Mesenchymal stem cell (in vitro differentiated cells and primary cell): ENCODE measurements around the gene PPP1R7.

ENCODE experiments used
- DNase-seq: peaks from one replicate; pipeline ENCODE4 v3.0.0-alpha.2; 2013
- H2AFZ ChIP-seq: one replicate; pipeline ENCODE4 v1.6.1; 2013; ENCODE audit warnings: low read depth, mild to moderate bottlenecking, control low read depth, inconsistent platforms, low read length, moderate library complexity
- H2AK5ac ChIP-seq: 2 replicates; pipeline ENCODE4 v1.6.1; 2013; ENCODE audit warnings: low read length, moderate library complexity, mild to moderate bottlenecking, inconsistent platforms; ENCODE audit not compliant: severe bottlenecking
- H2BK120ac ChIP-seq: one replicate; pipeline ENCODE4 v1.6.1; 2013; ENCODE audit warnings: low read depth, mild to moderate bottlenecking, inconsistent platforms, low read length, moderate library complexity
- H2BK12ac ChIP-seq, 2 experiments: one replicate each; pipeline ENCODE4 v1.6.1; 2013; ENCODE audit warnings: inconsistent platforms in 2 of 2, low read length in 2 of 2, mild to moderate bottlenecking in 2 of 2, moderate library complexity in 2 of 2, control low read depth in 1 of 2
- H2BK15ac ChIP-seq: one replicate; pipeline ENCODE4 v1.6.1; 2013; ENCODE audit warnings: mild to moderate bottlenecking, low read depth, inconsistent platforms; ENCODE audit not compliant: poor library complexity, severe bottlenecking
- H2BK5ac ChIP-seq: 2 replicates; pipeline ENCODE4 v1.6.1; 2013; ENCODE audit warnings: low read depth, mild to moderate bottlenecking, low read length, control low read depth, inconsistent platforms; ENCODE audit not compliant: poor library complexity, severe bottlenecking
- H3K14ac ChIP-seq, 2 experiments: one replicate each; pipeline ENCODE4 v1.6.1; 2013; ENCODE audit warnings: inconsistent platforms in 2 of 2, low read length in 2 of 2, control low read depth in 1 of 2, mild to moderate bottlenecking in 1 of 2, moderate library complexity in 1 of 2
- H3K18ac ChIP-seq, 2 experiments: one replicate each; pipeline ENCODE4 v1.6.1; 2013; ENCODE audit warnings: inconsistent platforms in 2 of 2, low read length in 2 of 2, control low read depth in 1 of 2, low read depth in 1 of 2, mild to moderate bottlenecking in 1 of 2
- H3K23ac ChIP-seq, 2 experiments: one replicate each; pipeline ENCODE4 v1.6.1; 2013; ENCODE audit warnings: inconsistent platforms in 2 of 2, low read length in 2 of 2, mild to moderate bottlenecking in 2 of 2, moderate library complexity in 2 of 2, control low read depth in 1 of 2
- H3K27ac ChIP-seq: 2 replicates; pipeline ENCODE4 v1.5.1; 2013; ENCODE audit warnings: mild to moderate bottlenecking, moderate library complexity, low read length, control low read depth, inconsistent platforms; ENCODE audit not compliant: poor library complexity, severe bottlenecking
- H3K27me3 ChIP-seq, 2 experiments: 2 replicates each; pipeline versions ENCODE4 v1.6.1 to v1.7.0; 2013; ENCODE audit warnings: low read length in 2 of 2, mild to moderate bottlenecking in 2 of 2, moderate library complexity in 2 of 2, control low read depth in 1 of 2, inconsistent platforms in 1 of 2; ENCODE audit not compliant: control insufficient read depth in 1 of 2, insufficient read depth in 1 of 2
- H3K36me3 ChIP-seq, 2 experiments: 2 replicates each; pipeline versions ENCODE4 v1.6.1 to v1.7.0; 2013; ENCODE audit warnings: low read length in 2 of 2, control low read depth in 1 of 2, inconsistent platforms in 1 of 2, low read depth in 1 of 2, mild to moderate bottlenecking in 1 of 2; ENCODE audit not compliant: insufficient read depth in 2 of 2, control insufficient read depth in 1 of 2
- H3K4ac ChIP-seq, 2 experiments: one replicate each; pipeline ENCODE4 v1.6.1; 2013; ENCODE audit warnings: inconsistent platforms in 2 of 2, low read length in 2 of 2, mild to moderate bottlenecking in 2 of 2, moderate library complexity in 2 of 2, control low read depth in 1 of 2, low read depth in 1 of 2
- H3K4me1 ChIP-seq: 2 replicates; pipeline ENCODE4 v1.6.1; 2013; ENCODE audit warnings: low read depth, low read length, control low read depth; ENCODE audit not compliant: control insufficient read depth, insufficient read depth
- H3K4me2 ChIP-seq: 2 replicates; pipeline ENCODE4 v1.6.1; 2013; ENCODE audit warnings: low read length, mild to moderate bottlenecking, inconsistent platforms; ENCODE audit not compliant: poor library complexity, severe bottlenecking
- H3K4me3 ChIP-seq, 2 experiments: 2 replicates each; pipeline versions ENCODE4 v1.5.1 to v1.7.0; 2013; ENCODE audit warnings: low read length in 2 of 2, mild to moderate bottlenecking in 2 of 2, control low read depth in 1 of 2, low read depth in 1 of 2; ENCODE audit not compliant: insufficient read depth in 1 of 2
- H3K79me1 ChIP-seq: replicated peaks from 2 replicates; pipeline ENCODE4 v1.6.1; 2013; ENCODE audit warnings: mild to moderate bottlenecking, control low read depth, low read length, inconsistent platforms; ENCODE audit not compliant: poor library complexity, severe bottlenecking
- H3K9ac ChIP-seq: 2 replicates; pipeline ENCODE4 v1.7.0; 2013; ENCODE audit warnings: mild to moderate bottlenecking, low read length, moderate library complexity
- H3K9me3 ChIP-seq: 2 replicates; pipeline ENCODE4 v1.7.0; 2013; ENCODE audit warnings: mild to moderate bottlenecking, low read length; ENCODE audit not compliant: control insufficient read depth
- H4K8ac ChIP-seq: one replicate; pipeline ENCODE4 v1.6.1; 2013; ENCODE audit warnings: inconsistent platforms, mild to moderate bottlenecking, low read length, moderate library complexity
- H4K91ac ChIP-seq: one replicate; pipeline ENCODE4 v1.6.1; 2013; ENCODE audit warnings: mild to moderate bottlenecking, low read length, inconsistent platforms
- WGBS: methylation state at CpG from one replicate; pipeline ENCODE4 v1.1.7; 2013; ENCODE audit warnings: mixed read lengths; 5-methylcytosine and 5-hydroxymethylcytosine counted together

Gene PPP1R7

DNA sequence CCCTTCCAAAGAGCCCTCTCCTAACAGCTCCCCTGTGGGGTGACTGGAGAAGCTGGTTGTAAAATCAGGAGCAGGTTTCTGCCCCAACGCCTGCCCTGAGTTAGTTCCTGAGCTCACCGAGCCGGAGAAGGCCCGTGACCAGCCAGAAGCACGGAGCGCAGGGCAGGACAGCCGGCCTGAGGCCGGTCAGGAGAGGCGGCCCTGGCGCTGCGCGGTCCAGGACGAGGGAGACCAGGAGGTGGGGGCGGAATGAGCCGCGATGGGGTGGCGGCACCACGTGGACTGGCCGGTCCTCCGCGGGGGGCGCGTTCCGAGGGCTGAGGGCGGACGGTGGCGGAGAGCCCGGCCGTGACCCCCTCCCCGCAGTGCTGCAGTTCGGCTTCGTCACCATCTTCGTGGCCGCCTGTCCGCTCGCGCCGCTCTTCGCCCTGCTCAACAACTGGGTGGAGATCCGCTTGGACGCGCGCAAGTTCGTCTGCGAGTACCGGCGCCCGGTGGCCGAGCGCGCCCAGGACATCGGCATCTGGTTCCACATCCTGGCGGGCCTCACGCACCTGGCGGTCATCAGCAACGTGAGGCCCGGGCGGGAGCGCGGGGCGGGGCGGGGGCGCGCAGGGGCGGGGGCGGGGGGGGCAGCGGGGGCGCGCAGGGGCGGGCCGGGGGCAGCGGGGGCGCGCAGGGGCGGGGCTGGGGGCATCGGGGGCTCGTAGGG, 67.2 kb downstream of the PPP1R7 start:
- peak overlapping the region; percentile 82 for H4K91ac ChIP-seq
- WGBS, result 3% methylated on average over 25 of the region's 77 CpGs
- H3K27me3 ChIP-seq, result peaks cover 5 to 41% of the 10 kb centered on the region in 2 experiments
- H2BK5ac ChIP-seq, result peak overlapping the region; percentile 32
- no peak overlapping the region for H3K14ac ChIP-seq
- peak overlapping the region; percentile 63 to 76 for H3K4me3 ChIP-seq
- H2AK5ac ChIP-seq, result no peak overlapping the region
- DNase-seq, result peak; percentile 86
- H3K79me1 ChIP-seq, result no peaks in the 10 kb centered on the region
- peak overlapping the region; percentile 67 to 86 for H3K18ac ChIP-seq
- H3K4me1 ChIP-seq, result peaks cover 7% of the 10 kb centered on the region
- peak overlapping the region; percentile 29 for H2BK15ac ChIP-seq
- H3K27ac ChIP-seq, result peak overlapping the region; percentile 68
- H2BK120ac ChIP-seq, result peak overlapping the region; percentile 50
- H4K8ac ChIP-seq, result peak overlapping the region; percentile 90
- peak overlapping the region in 1 of 2 experiments; percentile 24 for H3K4ac ChIP-seq
- peak overlapping the region in 1 of 2 experiments; percentile 84 for H3K23ac ChIP-seq
- H2BK12ac ChIP-seq, result peak overlapping the region; percentile 12 to 42
- peak overlapping the region; percentile 91 for H3K4me2 ChIP-seq
- no peaks in the 10 kb centered on the region for H3K9me3 ChIP-seq
- H2AFZ ChIP-seq, result peak overlapping the region; percentile 79
- peak overlapping the region; percentile 59 for H3K9ac ChIP-seq
- no peaks in the 10 kb centered on the region for H3K36me3 ChIP-seq

DNA sequence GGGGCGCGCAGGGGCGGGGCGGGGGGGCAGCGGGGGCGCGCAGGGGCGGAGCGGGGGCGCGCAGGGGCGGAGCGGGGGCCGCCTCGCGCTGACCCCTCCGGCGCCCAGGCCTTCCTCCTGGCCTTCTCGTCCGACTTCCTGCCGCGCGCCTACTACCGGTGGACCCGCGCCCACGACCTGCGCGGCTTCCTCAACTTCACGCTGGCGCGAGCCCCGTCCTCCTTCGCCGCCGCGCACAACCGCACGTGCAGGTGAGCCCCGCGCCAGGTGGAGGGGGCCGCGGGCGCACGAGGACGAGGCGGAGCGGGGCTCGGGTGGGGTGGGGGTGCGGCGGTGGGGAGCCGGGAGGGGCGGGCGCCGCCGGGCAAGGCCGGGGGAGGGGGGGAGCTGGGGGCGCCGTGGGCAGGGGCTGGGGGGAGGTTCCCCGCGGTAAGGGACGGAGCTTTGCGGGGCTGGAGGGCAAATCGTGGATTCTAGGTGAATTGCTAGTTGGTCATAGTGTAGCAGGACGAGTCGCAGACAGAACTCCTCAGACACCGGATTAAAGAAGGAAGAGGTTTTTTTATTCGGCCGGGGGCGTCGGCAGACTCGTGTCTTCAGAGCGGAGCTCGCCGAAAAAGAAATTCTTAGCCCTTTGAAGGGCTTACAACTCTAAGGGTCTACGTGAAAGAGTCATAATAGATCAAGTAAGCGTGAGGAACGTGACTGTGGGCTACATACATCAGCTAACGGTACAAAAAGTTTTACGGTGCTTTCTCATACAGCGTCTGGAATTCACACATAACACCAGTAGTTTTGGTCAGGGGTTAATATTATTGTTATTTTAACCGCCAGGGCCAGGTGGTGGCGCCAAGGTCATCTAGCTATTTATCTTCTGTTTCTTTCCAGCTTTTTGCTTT, 68.1 kb downstream of the PPP1R7 start:
- peak overlapping the region in 1 of 2 experiments; percentile 59 for H3K4ac ChIP-seq
- H2BK120ac ChIP-seq, result peak overlapping the region; percentile 27
- no peak overlapping the region for H2BK15ac ChIP-seq
- no peaks in the 10 kb centered on the region for H3K79me1 ChIP-seq
- peak overlapping the region; percentile 86 for H3K9ac ChIP-seq
- H2AK5ac ChIP-seq, result no peak overlapping the region
- peak overlapping the region; percentile 82 for H3K4me2 ChIP-seq
- no peak overlapping the region for H3K23ac ChIP-seq
- H2BK5ac ChIP-seq, result no peak overlapping the region
- H3K27me3 ChIP-seq, result peaks cover 2 to 33% of the 10 kb centered on the region in 2 experiments
- H2BK12ac ChIP-seq, result no peak overlapping the region
- peak overlapping the region; percentile 35 for H4K8ac ChIP-seq
- WGBS, result under 1% methylated on average over 50 of the region's 83 CpGs
- peak overlapping the region; percentile 77 to 95 for H3K18ac ChIP-seq
- H2AFZ ChIP-seq, result peak overlapping the region; percentile 90
- H3K4me3 ChIP-seq, result peak overlapping the region; percentile 82 to 86
- peaks cover 0 to 4% of the 10 kb centered on the region in 2 experiments for H3K36me3 ChIP-seq
- no peaks in the 10 kb centered on the region for H3K9me3 ChIP-seq
- peak; percentile 50 for DNase-seq
- H3K4me1 ChIP-seq, result peaks cover 11% of the 10 kb centered on the region
- H4K91ac ChIP-seq, result no peak overlapping the region
- no peak overlapping the region for H3K14ac ChIP-seq
- no peak overlapping the region for H3K27ac ChIP-seq

DNA sequence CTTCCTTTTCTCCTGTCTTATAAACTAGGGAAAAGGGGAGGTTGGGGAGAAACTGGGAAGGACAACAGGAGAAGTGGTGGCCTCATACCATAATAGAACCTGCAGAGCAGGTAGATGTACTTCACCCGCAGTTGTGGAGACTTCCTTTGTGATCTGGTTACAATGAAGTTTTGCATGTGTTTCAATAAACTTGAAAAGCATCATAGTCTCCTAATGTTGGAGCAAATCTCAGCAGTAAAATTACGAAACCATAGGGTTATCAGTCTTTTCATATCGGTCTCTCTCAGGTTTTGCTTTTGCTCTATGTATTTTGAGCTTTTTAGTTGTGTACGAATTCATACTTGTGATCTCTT, 68.7 kb downstream of the PPP1R7 start:
- H3K18ac ChIP-seq, result no peak overlapping the region
- 60% methylated on average over 2 of the region's 4 CpGs for WGBS
- H2BK5ac ChIP-seq, result no peak overlapping the region
- H2BK15ac ChIP-seq, result no peak overlapping the region
- no peak overlapping the region for H4K8ac ChIP-seq
- H2AFZ ChIP-seq, result no peak overlapping the region
- H3K9me3 ChIP-seq, result no peaks in the 10 kb centered on the region
- no peak overlapping the region for H4K91ac ChIP-seq
- no peak for DNase-seq
- no peak overlapping the region for H2AK5ac ChIP-seq
- peak overlapping the region in 1 of 2 experiments; percentile 82 for H3K4me3 ChIP-seq
- H3K27ac ChIP-seq, result no peak overlapping the region
- H2BK120ac ChIP-seq, result no peak overlapping the region
- H3K4ac ChIP-seq, result no peak overlapping the region
- peaks cover 0 to 6% of the 10 kb centered on the region in 2 experiments for H3K36me3 ChIP-seq
- no peaks in the 10 kb centered on the region for H3K79me1 ChIP-seq
- H3K9ac ChIP-seq, result peak overlapping the region; percentile 86
- H3K4me2 ChIP-seq, result peak overlapping the region; percentile 77
- peaks cover 17% of the 10 kb centered on the region for H3K4me1 ChIP-seq
- H3K27me3 ChIP-seq, result peaks cover 0 to 27% of the 10 kb centered on the region in 2 experiments
- H2BK12ac ChIP-seq, result no peak overlapping the region
- no peak overlapping the region for H3K23ac ChIP-seq
- H3K14ac ChIP-seq, result no peak overlapping the region

- no peak overlapping the region for H3K4ac ChIP-seq
- no peak overlapping the region for H3K23ac ChIP-seq
- H3K79me1 ChIP-seq, result no peaks in the 10 kb centered on the region
- no peak overlapping the region for H2AK5ac ChIP-seq
- H3K4me3 ChIP-seq, result no peak overlapping the region
- H3K14ac ChIP-seq, result no peak overlapping the region
- 90% methylated on average over 6 of the region's 6 CpGs for WGBS
- H3K27me3 ChIP-seq, result peaks cover 0 to 18% of the 10 kb centered on the region in 2 experiments
- H3K4me2 ChIP-seq, result no peak overlapping the region
- H2BK120ac ChIP-seq, result no peak overlapping the region
- no peak overlapping the region for H2BK15ac ChIP-seq
- no peak overlapping the region for H3K27ac ChIP-seq
- no peak overlapping the region for H3K18ac ChIP-seq
- no peak overlapping the region for H2BK5ac ChIP-seq
- no peak for DNase-seq
- H4K8ac ChIP-seq, result no peak overlapping the region
- no peak overlapping the region for H2BK12ac ChIP-seq
- peaks cover 2 to 14% of the 10 kb centered on the region in 2 experiments for H3K36me3 ChIP-seq
- H3K9me3 ChIP-seq, result no peaks in the 10 kb centered on the region
- H4K91ac ChIP-seq, result no peak overlapping the region
- peaks cover 22% of the 10 kb centered on the region for H3K4me1 ChIP-seq
- H3K9ac ChIP-seq, result no peak overlapping the region
- no peak overlapping the region for H2AFZ ChIP-seq
Measured at GRCh38 chr2:241219856-241220356, 69.6 kb downstream of the PPP1R7 start.
